SK-N-SH treated with all-trans-retinoic acid at 6 μM for 48 hours (cell line): ENCODE measurements around the gene OR7A5.

Experiments
- CREB5 ChIP-seq: fragments of 250-450 bp; sonication (Bioruptor Pico); IDR thresholded peaks from 2 replicates; pipeline ENCODE4 v1.5.1; 2020; ENCODE audit warnings: low read depth, mild to moderate bottlenecking, moderate library complexity
- GLIS3 ChIP-seq: fragments of 250-450 bp; sonication (Bioruptor Pico); IDR thresholded peaks from 2 replicates; pipeline ENCODE4 v1.5.0; 2020; ENCODE audit warnings: mild to moderate bottlenecking, moderate library complexity
- ISL1 ChIP-seq: fragments of 250-450 bp; sonication (Bioruptor Pico); IDR thresholded peaks from 2 replicates; pipeline ENCODE4 v2.1.2; 2022; ENCODE audit warnings: mild to moderate bottlenecking, moderate library complexity
- OSR1 ChIP-seq: fragments of 250-450 bp; sonication (Bioruptor Pico); IDR thresholded peaks from 2 replicates; pipeline ENCODE4 v1.8.0; 2022; ENCODE audit warnings: moderate library complexity, mild to moderate bottlenecking, inconsistent platforms
- PATZ1 ChIP-seq: fragments of 250-450 bp; sonication (Bioruptor Pico); IDR thresholded peaks from 2 replicates; pipeline ENCODE4 v1.8.0; 2020; ENCODE audit warnings: mild to moderate bottlenecking, moderate library complexity, borderline replicate concordance
- RARB ChIP-seq: fragments of 250-450 bp; sonication (Bioruptor Pico); IDR thresholded peaks from 2 replicates; pipeline ENCODE4 v1.8.0; 2021; ENCODE audit warnings: mild to moderate bottlenecking, moderate library complexity
- SNAI2 ChIP-seq: fragments of 250-450 bp; sonication (Bioruptor Pico); IDR thresholded peaks from 2 replicates; pipeline ENCODE4 v1.5.0; 2020; ENCODE audit warnings: mild to moderate bottlenecking, moderate library complexity
- ZC3H10 ChIP-seq: fragments of 250-450 bp; sonication (Bioruptor Pico); IDR thresholded peaks from 2 replicates; pipeline ENCODE4 v1.5.1; 2021; ENCODE audit warnings: mild to moderate bottlenecking, moderate library complexity
- ZFP3 ChIP-seq: fragments of 250-450 bp; sonication (Bioruptor Pico); IDR thresholded peaks from 2 replicates; pipeline ENCODE4 v1.5.0; 2020; ENCODE audit warnings: mild to moderate bottlenecking, moderate library complexity
- ZFP30 ChIP-seq: fragments of 450-650 bp; formaldehyde crosslinking; IDR thresholded peaks from 2 replicates; pipeline ENCODE4 v1.5.0; 2022; ENCODE audit warnings: mild to moderate bottlenecking, moderate library complexity

GRCh38 chr19:14818588-14818987 lies 16.4 kb downstream of the OR7A5 start:
- TF ChIP-seq OSR1 (CRISPR knock-in tag): no peak
- no peak for TF ChIP-seq ZC3H10 (CRISPR knock-in tag)
- no peak for TF ChIP-seq ZFP30
- no peak for TF ChIP-seq CREB5 (CRISPR knock-in tag)
- no peak for TF ChIP-seq ISL1 (CRISPR knock-in tag)
- TF ChIP-seq SNAI2 (CRISPR knock-in tag): no peak
- TF ChIP-seq ZFP3 (CRISPR knock-in tag): no peak
- no peak for TF ChIP-seq RARB (CRISPR knock-in tag)
- no peak for TF ChIP-seq PATZ1 (CRISPR knock-in tag)
- TF ChIP-seq GLIS3 (CRISPR knock-in tag): no peak
